ENCODE data around the gene SFTPA2.
"Not testable (repeated sequence)": the region's sequence is repeated elsewhere in the genome, so short reads cannot be mapped to it uniquely, and the experiment has no call there.

Gene SFTPA2

GRCh38 chr10:79560160-79560709 lies at the start of gene SFTPA2:
Gene SFTPA2, minus strand, starts transcription at chr10:79560407. Its CDS starts 924 bp downstream, at chr10:79559483.
- in situ Hi-C loops (cut with MboI; ENCODE audit: low sequenced_read_pairs): loop anchor here (25.0 kb wide), 1 partner anchor 702 kb away; no protein-coding TSS in a partner anchor

GRCh38 chr10:79608505-79609375 lies 48.5 kb upstream of the SFTPA2 start:
- in situ Hi-C loops (cut with MboI; ENCODE audit: low sequenced_read_pairs): no loop called here

DNA sequence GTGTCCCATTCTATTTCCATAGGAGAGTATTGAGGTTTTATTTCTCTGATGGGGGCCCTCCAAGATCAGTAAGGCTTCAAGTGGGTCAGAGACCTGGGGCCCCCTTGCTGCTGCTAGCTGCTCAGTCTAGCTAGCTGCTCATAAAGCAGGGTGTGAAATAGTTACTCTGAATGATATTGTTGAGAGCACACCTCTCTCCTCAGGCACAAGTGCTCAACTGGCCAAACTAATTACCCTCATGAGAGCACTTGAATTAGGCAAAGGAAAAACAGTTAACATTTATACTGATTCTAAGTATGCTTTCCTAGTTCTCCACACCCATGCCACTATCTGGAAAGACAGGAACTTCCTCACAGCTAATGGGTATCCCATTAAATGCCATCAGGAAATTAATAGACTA lies 45.1 kb upstream of the SFTPA2 start:
- in situ Hi-C loops (cut with MboI; ENCODE audit: low sequenced_read_pairs): no loop called here

- in situ Hi-C loops (cut with MboI; ENCODE audit: low sequenced_read_pairs): no loop called here
Observed at GRCh38 chr10:79604294-79604693, 44.1 kb upstream of the SFTPA2 start.

DNA sequence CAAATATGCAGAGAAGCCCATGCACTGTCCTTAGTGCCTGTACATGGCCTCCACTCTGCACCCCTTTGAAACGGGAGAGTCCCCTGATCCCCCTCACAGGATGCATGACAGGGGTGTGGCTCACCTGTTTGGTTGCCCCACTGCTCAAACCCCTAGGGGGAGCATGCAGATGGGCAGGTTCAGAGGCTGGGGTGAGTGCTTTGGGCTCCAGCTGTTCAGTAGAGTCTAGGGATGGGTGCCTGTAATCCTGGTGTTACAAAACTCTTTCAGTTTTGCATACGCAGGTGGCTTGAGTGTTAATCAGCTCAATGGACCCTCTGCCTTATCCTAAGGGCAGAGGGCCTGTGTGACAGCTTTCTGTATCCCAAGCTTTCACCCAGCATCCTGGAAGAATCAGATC lies 42.7 kb upstream of the SFTPA2 start:
- in situ Hi-C loops (cut with MboI; ENCODE audit: low sequenced_read_pairs): no loop called here

- in situ Hi-C loops (cut with MboI; ENCODE audit: low sequenced_read_pairs): no loop called here
Observed at GRCh38 chr10:79601939-79602338, 41.7 kb upstream of the SFTPA2 start.

- in situ Hi-C loops (cut with MboI; ENCODE audit: low sequenced_read_pairs): not testable (repeated sequence)
Observed at GRCh38 chr10:79599644-79600043, 39.4 kb upstream of the SFTPA2 start.

GRCh38 chr10:79595510-79595909 lies 35.3 kb upstream of the SFTPA2 start:
- in situ Hi-C loops (cut with MboI; ENCODE audit: low sequenced_read_pairs): no loop called here

DNA sequence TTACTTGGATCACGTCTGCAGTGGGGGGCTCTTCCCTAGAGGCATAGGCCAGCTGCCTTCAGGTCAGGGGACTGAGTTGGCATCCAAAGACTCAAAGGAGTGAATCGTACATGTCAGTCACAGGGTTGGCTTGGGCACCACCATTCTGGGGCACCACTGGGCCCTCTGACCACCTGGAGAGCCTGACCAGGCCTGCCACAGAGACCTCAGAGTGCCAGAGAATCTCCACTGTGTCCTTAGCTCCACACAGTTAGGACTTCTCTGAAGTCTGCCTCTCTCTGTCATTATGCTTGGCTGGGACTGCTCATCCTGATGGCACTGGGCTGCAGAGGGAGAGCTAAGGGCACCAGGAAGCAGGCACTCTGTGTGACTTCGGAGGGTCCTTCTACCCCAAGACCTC lies 34.4 kb upstream of the SFTPA2 start:
- in situ Hi-C loops (cut with MboI; ENCODE audit: low sequenced_read_pairs): not testable (repeated sequence)

DNA sequence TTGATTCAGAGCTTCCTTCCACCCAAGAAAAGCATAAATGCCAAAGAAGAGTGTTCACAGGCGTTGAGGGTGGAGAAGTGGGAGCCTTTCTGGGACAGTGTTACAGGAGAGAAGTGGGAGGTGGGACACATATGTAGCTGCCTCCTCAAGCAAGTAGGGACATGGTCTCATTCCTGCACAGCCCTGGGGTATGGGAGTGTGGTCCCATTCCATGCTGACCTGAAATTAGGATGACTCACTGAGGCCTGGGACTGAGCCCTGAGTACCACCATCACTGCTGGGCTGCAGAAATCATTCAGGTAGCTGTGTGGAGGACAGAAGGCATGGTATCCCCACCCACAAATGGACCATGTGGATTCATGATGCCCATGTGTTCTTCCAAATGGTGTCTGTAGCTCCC lies 33.2 kb upstream of the SFTPA2 start:
- in situ Hi-C loops (cut with MboI; ENCODE audit: low sequenced_read_pairs): no loop called here

DNA sequence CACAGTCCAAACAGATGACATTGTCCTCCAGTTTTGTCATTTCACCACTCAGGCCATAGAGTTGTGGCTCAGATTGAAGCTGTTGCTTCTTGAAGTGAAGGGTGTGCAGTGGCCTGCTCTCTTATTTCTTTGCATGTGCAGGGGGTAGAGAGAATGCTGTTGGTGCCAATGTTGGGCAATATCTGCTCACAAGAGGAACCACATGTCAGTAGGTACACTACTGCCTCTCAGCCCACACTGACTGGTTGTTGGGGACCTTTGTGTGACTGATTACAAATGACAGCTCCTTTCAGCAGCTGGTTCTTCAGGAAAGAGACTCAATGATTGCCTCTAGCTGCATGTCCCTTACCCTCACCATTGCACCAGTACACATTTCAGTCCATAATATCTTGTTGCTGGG lies 28.6 kb upstream of the SFTPA2 start:
- in situ Hi-C loops (cut with MboI; ENCODE audit: low sequenced_read_pairs): no loop called here

GRCh38 chr10:79586933-79587332 lies 26.7 kb upstream of the SFTPA2 start:
- in situ Hi-C loops (cut with MboI; ENCODE audit: low sequenced_read_pairs): no loop called here

DNA sequence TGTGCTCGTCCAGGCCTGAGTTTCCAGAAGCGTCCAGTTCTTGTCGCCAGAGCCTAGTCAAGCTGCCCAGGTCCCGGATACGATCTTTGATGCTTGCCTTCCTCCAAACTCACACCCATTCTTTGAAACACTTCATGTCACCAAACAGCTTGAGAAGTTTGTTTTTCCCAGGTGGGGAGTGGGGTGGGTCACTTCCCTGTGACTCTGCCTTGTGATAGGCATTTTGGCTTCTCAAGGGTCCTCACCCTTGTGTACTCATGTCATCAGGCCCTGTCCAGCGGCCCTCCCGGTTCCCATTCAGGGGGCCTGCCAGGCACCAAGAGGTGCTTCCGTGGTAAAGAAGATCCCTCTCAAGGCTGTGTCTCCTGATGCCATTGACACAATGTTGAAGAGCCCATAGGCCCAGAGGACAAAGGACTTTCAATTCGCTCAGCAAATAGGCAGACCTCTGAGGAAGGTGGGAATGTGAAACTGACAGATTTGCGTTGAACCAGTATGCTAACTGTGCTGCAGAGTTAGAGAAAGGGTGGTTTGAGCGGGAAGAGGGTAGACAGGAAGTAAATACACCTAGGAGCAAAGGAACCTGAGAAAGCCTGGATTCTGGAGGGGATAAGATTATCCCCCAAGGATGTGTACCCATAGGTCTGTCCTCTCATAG lies 25.8 kb upstream of the SFTPA2 start:
- in situ Hi-C loops (cut with MboI; ENCODE audit: low sequenced_read_pairs): no loop called here

- in situ Hi-C loops (cut with MboI; ENCODE audit: low sequenced_read_pairs): no loop called here
Observed at GRCh38 chr10:79583488-79584024, 23.3 kb upstream of the SFTPA2 start.

GRCh38 chr10:79582954-79583353 lies 22.7 kb upstream of the SFTPA2 start:
- in situ Hi-C loops (cut with MboI; ENCODE audit: low sequenced_read_pairs): not testable (repeated sequence)

GRCh38 chr10:79582096-79582495 lies 21.9 kb upstream of the SFTPA2 start:
- in situ Hi-C loops (cut with MboI; ENCODE audit: low sequenced_read_pairs): no loop called here

DNA sequence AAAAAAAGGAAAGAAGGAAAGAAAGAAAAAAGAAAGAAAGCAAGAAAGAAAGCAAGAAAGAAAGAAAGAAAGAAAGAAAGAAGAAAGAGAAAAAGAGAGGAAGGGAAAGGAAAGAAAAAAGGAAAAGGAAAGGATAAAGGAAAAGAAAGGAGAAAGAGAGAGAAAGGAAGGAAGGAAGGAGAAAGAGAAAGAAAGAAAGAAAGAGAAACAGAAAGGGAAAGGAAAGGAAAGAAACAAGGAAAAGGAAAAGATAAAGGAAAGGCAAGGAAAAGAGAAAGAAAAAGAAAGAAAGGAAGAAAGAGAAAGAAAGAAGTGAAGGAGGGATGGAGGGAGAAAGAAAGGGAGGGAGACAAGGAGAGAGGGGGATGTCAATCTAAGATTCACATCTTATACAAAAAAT lies 20.8 kb upstream of the SFTPA2 start:
- in situ Hi-C loops (cut with MboI; ENCODE audit: low sequenced_read_pairs): no loop called here

GRCh38 chr10:79579361-79579760 lies 19.2 kb upstream of the SFTPA2 start:
- in situ Hi-C loops (cut with MboI; ENCODE audit: low sequenced_read_pairs): no loop called here

GRCh38 chr10:79570624-79571023 lies 10.4 kb upstream of the SFTPA2 start:
- in situ Hi-C loops (cut with MboI; ENCODE audit: low sequenced_read_pairs): loop anchor here (25.0 kb wide), 1 partner anchor 692 kb away; no protein-coding TSS in a partner anchor

- in situ Hi-C loops (cut with MboI; ENCODE audit: low sequenced_read_pairs): loop anchor here (25.0 kb wide), 1 partner anchor 699 kb away; no protein-coding TSS in a partner anchor
Observed at GRCh38 chr10:79563426-79563825, 3.2 kb upstream of the SFTPA2 start.

- in situ Hi-C loops (cut with MboI; ENCODE audit: low sequenced_read_pairs): loop anchor here (25.0 kb wide), 1 partner anchor 700 kb away; no protein-coding TSS in a partner anchor
Observed at GRCh38 chr10:79562135-79562756, 2.0 kb upstream of the SFTPA2 start.
